Osteoblast (primary cell): ENCODE results near the gene TECPR1. TPM values are rescaled to one million over a fixed set of nuclear protein-coding genes. Genes with fewer than 3 reads are reported as not detected.

ENCODE experiments used
- DNase-seq: peaks from one replicate; pipeline ENCODE4 v3.0.0; 2011; ENCODE audit warnings: low spot score, mixed read lengths; ENCODE audit not compliant: insufficient read length; ENCODE audit errors: missing footprints
- H2AFZ ChIP-seq: 2 replicates; pipeline ENCODE4 v1.6.0; 2011; ENCODE audit warnings: mild to moderate bottlenecking, low read length
- H3K27ac ChIP-seq: 2 replicates; pipeline ENCODE4 v1.5.1; 2011; ENCODE audit warnings: mild to moderate bottlenecking, low read depth, low read length, moderate library complexity
- H3K27me3 ChIP-seq: 2 replicates; pipeline ENCODE4 v1.6.0; 2012; ENCODE audit warnings: mild to moderate bottlenecking, control low read depth, inconsistent platforms, low read length, moderate library complexity; ENCODE audit not compliant: insufficient read depth
- H3K36me3 ChIP-seq: 2 replicates; pipeline ENCODE4 v1.5.1; 2011; ENCODE audit warnings: mild to moderate bottlenecking, low read length, control low read depth, moderate library complexity; ENCODE audit not compliant: insufficient read depth
- H3K4me1 ChIP-seq: 2 replicates; pipeline ENCODE4 v1.5.1; 2011; ENCODE audit warnings: mild to moderate bottlenecking, low read length, control low read depth, moderate library complexity; ENCODE audit not compliant: insufficient read depth
- H3K4me2 ChIP-seq: 2 replicates; pipeline ENCODE4 v1.6.0; 2011; ENCODE audit warnings: mild to moderate bottlenecking, low read length; ENCODE audit not compliant: insufficient read depth
- H3K4me3 ChIP-seq: fragments of 200-600 bp; sonication (generic); 3 replicates; pipeline ENCODE4 v1.5.1; 2012; ENCODE audit warnings: mild to moderate bottlenecking, low read length, inconsistent platforms; ENCODE audit not compliant: insufficient read depth
- H3K79me2 ChIP-seq: 2 replicates; pipeline ENCODE4 v1.6.0; 2012; ENCODE audit warnings: mild to moderate bottlenecking, low read length, control low read depth, inconsistent platforms; ENCODE audit not compliant: insufficient read depth
- H3K9me3 ChIP-seq: 2 replicates; pipeline ENCODE4 v1.5.1; 2011; ENCODE audit warnings: low read depth, low read length, control low read depth
- H4K20me1 ChIP-seq: 2 replicates; pipeline ENCODE4 v1.6.0; 2012; ENCODE audit warnings: mild to moderate bottlenecking, low read length, control low read depth; ENCODE audit not compliant: insufficient read depth
- total RNA-seq: library from RNA; depleted of rRNA; stranded (reverse); fragments of >200 nt; gene quantifications from 2 replicates; pipeline ENCODE4 v1.2.3, GENCODE V29; 2012
- TF ChIP-seq, protein P1 (sequence below): IDR thresholded peaks from 2 replicates; pipeline ENCODE4 v1.5.1; 2011; ENCODE audit warnings: mild to moderate bottlenecking, low read depth, low read length, moderate library complexity; ENCODE audit errors: extremely low read depth

TECPR1 gene
- total RNA-seq, 1 donor: 20.3 TPM

DNA sequence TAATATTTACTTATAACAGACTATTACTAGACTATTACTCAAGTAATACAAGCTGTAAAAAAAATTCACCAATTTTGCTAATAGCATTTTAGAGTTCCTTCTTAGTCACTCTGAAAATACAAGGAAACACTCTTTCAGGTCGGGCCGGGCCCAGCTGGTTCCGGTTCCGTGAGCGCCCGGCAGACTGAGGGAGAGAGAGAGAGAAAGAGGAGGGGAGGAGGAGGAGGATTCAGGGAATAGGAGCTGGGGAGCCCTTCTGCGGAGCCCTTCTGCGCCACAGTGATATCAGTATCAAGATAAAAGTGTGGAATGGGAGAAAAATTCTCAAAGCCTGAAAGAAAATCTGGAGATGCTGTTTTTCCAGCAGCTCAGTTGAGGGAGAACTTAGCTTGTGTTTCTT lies 71.3 kb downstream of the TECPR1 start:
- no peak overlapping the region for H3K4me2 ChIP-seq
- H3K27me3 ChIP-seq: no peaks in the 10 kb centered on the region
- H3K9me3 ChIP-seq: no peaks in the 10 kb centered on the region
- DNase-seq: no peak
- H3K36me3 ChIP-seq: no peaks in the 10 kb centered on the region
- no peaks in the 10 kb centered on the region for H3K79me2 ChIP-seq
- no peak overlapping the region for H3K27ac ChIP-seq
- H3K4me1 ChIP-seq: peaks cover 3% of the 10 kb centered on the region
- no peak overlapping the region for H2AFZ ChIP-seq
- TF ChIP-seq, protein P1, sequence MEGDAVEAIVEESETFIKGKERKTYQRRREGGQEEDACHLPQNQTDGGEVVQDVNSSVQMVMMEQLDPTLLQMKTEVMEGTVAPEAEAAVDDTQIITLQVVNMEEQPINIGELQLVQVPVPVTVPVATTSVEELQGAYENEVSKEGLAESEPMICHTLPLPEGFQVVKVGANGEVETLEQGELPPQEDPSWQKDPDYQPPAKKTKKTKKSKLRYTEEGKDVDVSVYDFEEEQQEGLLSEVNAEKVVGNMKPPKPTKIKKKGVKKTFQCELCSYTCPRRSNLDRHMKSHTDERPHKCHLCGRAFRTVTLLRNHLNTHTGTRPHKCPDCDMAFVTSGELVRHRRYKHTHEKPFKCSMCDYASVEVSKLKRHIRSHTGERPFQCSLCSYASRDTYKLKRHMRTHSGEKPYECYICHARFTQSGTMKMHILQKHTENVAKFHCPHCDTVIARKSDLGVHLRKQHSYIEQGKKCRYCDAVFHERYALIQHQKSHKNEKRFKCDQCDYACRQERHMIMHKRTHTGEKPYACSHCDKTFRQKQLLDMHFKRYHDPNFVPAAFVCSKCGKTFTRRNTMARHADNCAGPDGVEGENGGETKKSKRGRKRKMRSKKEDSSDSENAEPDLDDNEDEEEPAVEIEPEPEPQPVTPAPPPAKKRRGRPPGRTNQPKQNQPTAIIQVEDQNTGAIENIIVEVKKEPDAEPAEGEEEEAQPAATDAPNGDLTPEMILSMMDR: no peak
- H3K4me3 ChIP-seq: no peak overlapping the region
- no peaks in the 10 kb centered on the region for H4K20me1 ChIP-seq

DNA sequence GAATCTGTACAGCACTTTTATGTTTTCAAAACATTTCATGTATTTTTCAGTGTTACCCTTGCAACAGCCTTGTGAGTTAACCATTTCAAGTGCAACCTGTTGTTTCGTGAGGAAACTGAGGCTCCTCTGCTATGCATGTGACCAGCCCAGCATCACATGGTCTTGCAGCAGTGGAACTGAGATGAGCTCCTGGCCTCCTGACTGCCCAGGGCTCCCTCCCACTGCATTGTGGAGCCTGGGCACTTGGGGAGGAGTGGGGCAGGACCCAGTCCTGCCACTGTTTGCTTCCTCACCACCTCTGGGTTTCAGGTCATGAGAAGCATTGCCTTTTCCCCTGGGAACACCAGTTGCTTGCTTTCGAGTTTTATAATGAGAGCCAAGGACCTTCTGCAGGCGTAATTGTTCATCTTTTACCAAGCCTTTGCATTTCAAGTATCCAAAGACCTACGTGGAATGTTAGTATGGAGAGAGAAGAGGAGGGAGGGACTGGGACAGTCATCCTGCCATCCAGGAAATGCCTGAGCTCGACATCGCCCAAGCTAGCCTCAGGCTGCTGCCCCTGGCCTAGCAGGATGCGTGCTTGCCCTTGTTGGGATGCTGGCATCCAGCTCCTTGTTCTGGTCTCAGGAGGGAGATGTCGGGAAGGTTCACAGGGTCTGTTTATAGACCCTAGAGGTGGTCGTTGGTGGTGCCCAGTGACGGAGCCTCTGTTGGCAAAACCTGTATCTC lies 73.1 kb downstream of the TECPR1 start:
- no peaks in the 10 kb centered on the region for H3K79me2 ChIP-seq
- no peaks in the 10 kb centered on the region for H3K27me3 ChIP-seq
- no peak overlapping the region for H2AFZ ChIP-seq
- no peaks in the 10 kb centered on the region for H4K20me1 ChIP-seq
- DNase-seq: peak; percentile 53
- no peak overlapping the region for H3K4me3 ChIP-seq
- TF ChIP-seq, protein P1: no peak
- H3K36me3 ChIP-seq: peaks cover 2% of the 10 kb centered on the region
- no peaks in the 10 kb centered on the region for H3K9me3 ChIP-seq
- H3K4me1 ChIP-seq: no peaks in the 10 kb centered on the region
- H3K27ac ChIP-seq: no peak overlapping the region
- H3K4me2 ChIP-seq: no peak overlapping the region

DNA sequence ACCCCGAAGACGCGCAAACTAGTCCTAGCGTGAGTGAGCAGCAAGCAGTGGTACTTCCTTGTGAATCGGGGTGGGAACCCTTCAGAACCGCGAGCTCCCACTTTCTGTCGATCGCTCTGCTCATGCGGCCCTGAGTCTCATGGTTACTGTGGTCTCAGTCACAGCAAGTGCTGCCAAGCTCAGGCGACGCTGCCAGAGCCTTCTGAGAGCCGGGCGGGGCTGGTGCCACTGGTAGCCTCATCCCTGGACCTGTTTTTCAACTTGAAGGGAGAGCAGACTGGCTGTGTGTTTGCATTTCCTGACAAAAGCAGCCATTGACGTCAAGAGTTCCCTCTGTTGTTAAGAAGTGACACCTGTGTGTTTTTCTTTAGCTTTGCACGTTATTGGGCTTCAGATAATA lies 73.7 kb downstream of the TECPR1 start:
- Histone ChIP-seq H3K9me3 (no peaks in the 10 kb centered on the region), H3K4me2 (no peak overlapping the region), H3K79me2 (no peaks in the 10 kb centered on the region), H3K27me3 (no peaks in the 10 kb centered on the region), H2AFZ (no peak overlapping the region), H3K4me3 (no peak overlapping the region), H3K36me3 (peaks cover 2% of the 10 kb centered on the region), H3K27ac (no peak overlapping the region), H3K4me1 (no peaks in the 10 kb centered on the region), H4K20me1 (no peaks in the 10 kb centered on the region)
- DNase-seq: no peak
- TF ChIP-seq, protein P1: no peak

DNA sequence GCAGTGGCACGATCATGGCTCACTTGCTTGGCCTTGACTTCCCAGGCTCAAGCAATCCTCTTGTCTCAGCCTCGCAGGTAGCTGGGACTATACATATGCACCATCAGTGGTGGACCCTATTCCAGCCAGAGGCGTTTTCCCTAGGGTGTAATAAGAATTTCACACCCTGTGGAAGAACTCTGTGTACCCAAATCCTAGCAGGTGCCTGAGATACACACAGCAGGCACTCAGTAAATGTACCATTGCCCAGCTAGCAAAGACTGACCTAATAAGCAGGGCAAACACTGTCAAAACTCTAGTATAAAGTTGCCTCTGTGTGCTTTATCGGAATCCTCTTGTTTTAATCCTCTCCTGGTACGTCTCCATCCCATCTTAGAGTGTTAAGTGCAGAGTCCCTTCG lies 74.5 kb downstream of the TECPR1 start:
- TF ChIP-seq, protein P1: no peak
- Histone ChIP-seq H3K4me2 (no peak overlapping the region), H3K79me2 (no peaks in the 10 kb centered on the region)

More for the DNA sequence above, 74.5 kb downstream of the TECPR1 start:
- peaks cover 2% of the 10 kb centered on the region for H3K36me3 ChIP-seq
- H3K4me3 ChIP-seq: no peak overlapping the region
- no peaks in the 10 kb centered on the region for H3K27me3 ChIP-seq
- no peaks in the 10 kb centered on the region for H3K4me1 ChIP-seq
- no peak for DNase-seq
- no peaks in the 10 kb centered on the region for H4K20me1 ChIP-seq
- no peak overlapping the region for H3K27ac ChIP-seq
- no peaks in the 10 kb centered on the region for H3K9me3 ChIP-seq
- H2AFZ ChIP-seq: no peak overlapping the region
